Mucosa of rectum (tissue), 2 donors: ENCODE measurements around the gene DHRS7C.
A peak's percentile ranks its signal among the peaks of the same experiment; 100 is the strongest.

ENCODE experiments used
- H3K27ac ChIP-seq, 2 donors: one replicate each; pipeline ENCODE4 v1.7.0; 2013; ENCODE audit warnings: inconsistent platforms in 2 of 2, low read depth in 2 of 2, low read length in 2 of 2
- H3K27me3 ChIP-seq, 2 donors: one replicate each; pipeline ENCODE4 v1.7.0; 2013; ENCODE audit warnings: low read length in 2 of 2; ENCODE audit not compliant: control insufficient read depth in 2 of 2, insufficient read depth in 2 of 2
- H3K36me3 ChIP-seq, 2 donors: one replicate each; pipeline ENCODE4 v1.7.0; 2013; ENCODE audit warnings: low read length in 2 of 2; ENCODE audit not compliant: control insufficient read depth in 2 of 2, insufficient read depth in 2 of 2
- H3K4me1 ChIP-seq, 2 donors: one replicate each; pipeline ENCODE4 v1.7.0; 2013; ENCODE audit warnings: low read length in 2 of 2, mild to moderate bottlenecking in 1 of 2; ENCODE audit not compliant: control insufficient read depth in 2 of 2, insufficient read depth in 2 of 2
- H3K4me3 ChIP-seq, 2 donors: one replicate each; pipeline ENCODE4 v1.7.0; 2013; ENCODE audit warnings: low read length in 2 of 2
- H3K9ac ChIP-seq, 2 donors: one replicate each; pipeline ENCODE4 v1.7.0; 2013; ENCODE audit warnings: low read length in 2 of 2, low read depth in 1 of 2, mild to moderate bottlenecking in 1 of 2
- H3K9me3 ChIP-seq, 2 donors: one replicate each; pipeline ENCODE4 v1.7.0; 2013; ENCODE audit warnings: low read length in 2 of 2; ENCODE audit not compliant: control insufficient read depth in 2 of 2
- donor health status: healthy.
- donor health status: Normal muscosa, but diverticular disease.

DHRS7C gene

DNA sequence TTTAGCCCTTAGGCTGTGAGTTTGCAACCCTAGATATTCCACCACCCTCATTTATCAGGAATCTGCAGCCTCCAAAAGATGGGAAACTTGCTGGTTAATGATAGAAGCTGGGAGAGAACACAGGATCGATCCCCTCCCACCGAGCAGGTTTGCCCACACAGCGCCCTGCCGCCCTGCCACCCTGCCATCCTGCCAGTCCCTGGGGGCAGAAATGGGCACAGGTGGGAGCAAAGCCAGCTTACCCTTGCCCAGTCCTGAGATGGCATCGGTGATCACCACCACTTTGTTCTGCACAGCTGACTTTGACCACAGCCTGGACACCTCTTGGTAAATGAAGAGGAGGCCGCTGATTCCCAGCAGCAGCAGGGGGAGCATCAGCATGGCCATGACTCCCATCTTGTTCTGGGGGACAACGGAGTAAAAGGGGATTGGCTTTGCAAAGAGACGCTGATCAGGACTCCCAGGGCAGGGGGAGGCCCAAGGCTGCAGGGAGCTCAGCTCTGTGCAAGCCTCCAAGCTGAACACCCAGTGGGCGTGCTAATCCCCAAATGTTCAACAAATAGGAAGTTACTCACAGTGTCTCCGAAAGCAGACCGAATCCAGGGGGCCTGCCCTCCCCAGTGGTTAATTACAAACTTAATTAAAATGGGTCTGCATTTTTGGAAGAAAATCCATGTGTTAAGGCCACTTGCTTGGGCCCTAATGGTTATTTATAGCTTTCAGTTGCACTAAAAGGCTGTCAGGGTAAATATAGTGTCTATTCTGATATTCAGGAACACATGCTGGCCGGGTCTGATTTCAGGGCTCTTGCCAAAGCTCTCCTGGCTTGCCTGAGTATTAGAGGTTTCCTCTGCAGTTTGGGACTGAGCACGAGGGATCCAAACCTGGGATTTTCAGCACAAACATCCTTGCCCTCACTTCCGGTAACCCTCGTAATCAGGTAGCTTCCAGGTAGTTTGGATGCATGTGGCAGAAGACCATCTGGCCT lies at the start of gene DHRS7C:
Gene DHRS7C, minus strand, starts transcription at position 704 of the 988 bp plus-strand sequence. Its CDS starts 308 bp downstream, at position 396.
- H3K4me3 ChIP-seq = no peak within 1 kb of the TSS
- H3K4me1 ChIP-seq = no peaks in the 10 kb centered on the region
- H3K36me3 ChIP-seq = no peaks in the 10 kb centered on the region
- H3K27me3 ChIP-seq = no peaks in the 10 kb centered on the region
- no peak within 1 kb of the TSS for H3K27ac ChIP-seq
- H3K9ac ChIP-seq = no peak within 1 kb of the TSS
- H3K9me3 ChIP-seq = no peaks in the 10 kb centered on the region

DNA sequence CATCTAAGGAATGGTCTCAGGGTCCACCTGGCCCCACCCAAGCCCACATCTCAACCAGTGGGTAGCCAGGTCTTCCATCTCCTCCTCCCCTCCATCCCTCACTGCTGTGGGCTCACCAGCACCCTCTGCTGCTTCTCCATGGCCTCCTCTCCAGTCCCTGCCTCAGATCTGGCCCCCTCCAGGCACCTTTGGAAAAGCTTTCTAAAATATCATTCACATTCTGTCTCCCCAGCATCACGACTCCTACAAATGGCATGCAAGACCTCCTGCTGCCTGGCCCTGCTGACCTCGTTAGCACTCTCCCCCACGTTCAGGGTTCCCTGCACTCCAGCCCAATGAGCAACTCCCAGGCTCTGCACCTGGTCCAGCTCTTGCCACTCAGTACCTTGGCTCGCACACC lies 48.0 kb upstream of the DHRS7C start:
- H3K27me3 ChIP-seq = no peaks in the 10 kb centered on the region
- no peak overlapping the region for H3K27ac ChIP-seq
- peaks cover 0 to 7% of the 10 kb centered on the region in 2 donors for H3K4me1 ChIP-seq
- H3K9me3 ChIP-seq = no peaks in the 10 kb centered on the region
- H3K36me3 ChIP-seq = no peaks in the 10 kb centered on the region
- H3K4me3 ChIP-seq = no peak overlapping the region
- no peak overlapping the region for H3K9ac ChIP-seq

DNA sequence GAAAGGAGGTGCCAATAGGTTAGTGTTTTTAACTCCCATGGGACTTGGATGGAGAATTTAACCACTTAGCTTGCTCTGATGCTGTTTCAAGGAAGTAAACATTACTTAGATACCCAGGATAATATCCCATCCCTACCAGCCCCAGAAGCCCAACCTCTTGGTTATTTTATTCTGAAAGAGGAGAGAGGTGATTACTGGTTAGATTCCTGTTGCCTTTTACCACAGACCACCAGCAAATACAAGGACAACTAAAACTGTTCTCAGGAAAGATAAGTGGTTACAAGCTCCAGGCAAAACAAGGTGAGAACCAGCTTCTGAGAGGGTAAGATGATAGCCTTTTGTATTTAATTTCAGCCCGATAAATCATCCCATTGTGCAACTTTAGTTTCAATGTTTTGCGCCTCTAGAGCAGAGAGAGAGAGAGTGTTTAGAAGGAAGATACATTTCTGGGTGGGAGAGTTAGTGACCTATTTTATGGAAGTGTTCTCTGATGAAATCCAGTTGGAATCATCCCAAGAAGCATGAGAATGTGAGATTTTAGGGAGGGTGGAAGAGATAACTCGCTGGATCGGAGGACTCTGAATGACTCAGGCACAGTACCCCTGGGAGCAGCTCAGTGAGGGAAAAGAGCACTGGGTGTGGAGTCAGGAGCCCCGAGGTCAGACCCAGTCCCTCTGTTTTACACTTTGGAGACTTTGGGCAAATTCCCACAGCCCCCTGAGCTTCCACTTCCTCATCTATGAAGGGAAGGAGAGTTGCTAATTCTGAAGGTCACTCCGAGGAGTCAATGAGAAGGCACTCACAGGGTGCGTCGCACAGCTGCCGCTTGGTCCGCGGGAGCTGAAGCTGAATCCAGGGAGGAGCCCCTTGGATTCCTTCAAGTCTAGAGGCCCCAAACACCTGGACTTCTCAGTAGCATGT lies 46.4 kb upstream of the DHRS7C start:
- Histone ChIP-seq H3K27ac (peak overlapping the region in 1 of 2 donors; percentile 35), H3K36me3 (no peaks in the 10 kb centered on the region), H3K9ac (no peak overlapping the region), H3K4me1 (peaks cover 0 to 7% of the 10 kb centered on the region in 2 donors), H3K27me3 (no peaks in the 10 kb centered on the region), H3K9me3 (no peaks in the 10 kb centered on the region), H3K4me3 (no peak overlapping the region)

DNA sequence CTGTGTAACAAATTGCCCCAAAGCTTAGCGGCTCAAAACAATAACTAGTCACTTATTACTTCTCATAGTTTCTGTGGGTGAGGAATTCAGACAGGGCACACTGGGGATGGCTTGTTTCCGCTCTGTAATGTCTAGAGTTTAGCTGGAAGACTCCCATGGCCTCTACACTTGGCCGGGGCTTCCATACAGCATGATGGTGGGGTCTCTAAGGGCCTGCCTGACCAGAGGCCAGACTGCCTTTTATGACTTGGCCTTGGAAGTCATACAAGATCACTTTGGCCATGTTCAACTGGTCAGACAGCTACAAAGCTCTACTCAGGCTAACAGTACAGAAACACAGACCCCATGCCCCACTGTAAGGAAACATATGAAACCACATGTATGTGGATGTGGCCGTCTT lies 42.5 kb upstream of the DHRS7C start:
- Histone ChIP-seq H3K9me3 (no peaks in the 10 kb centered on the region), H3K36me3 (no peaks in the 10 kb centered on the region), H3K4me1 (peaks cover 0 to 2% of the 10 kb centered on the region in 2 donors), H3K4me3 (no peak overlapping the region), H3K9ac (no peak overlapping the region), H3K27me3 (no peaks in the 10 kb centered on the region), H3K27ac (no peak overlapping the region)

DNA sequence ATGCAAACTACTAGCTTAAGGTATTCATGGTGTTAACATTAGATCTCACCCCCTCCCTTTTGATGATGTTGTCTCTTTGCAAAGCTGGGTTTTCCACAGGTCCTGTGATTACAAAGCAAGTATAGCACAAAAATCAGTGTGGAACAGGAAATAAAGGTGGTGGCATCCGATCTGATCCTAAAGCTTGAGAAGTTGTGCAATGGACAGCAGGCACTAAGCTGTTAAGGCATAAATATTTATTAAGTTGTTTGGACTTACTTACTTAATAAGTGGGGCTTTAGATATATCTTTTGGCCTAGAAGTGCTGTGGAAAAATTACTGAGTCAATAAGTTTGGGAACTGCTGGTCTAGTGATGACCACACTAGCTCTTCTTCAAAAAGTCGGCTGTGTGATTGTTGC lies 39.3 kb upstream of the DHRS7C start:
- no peaks in the 10 kb centered on the region for H3K4me1 ChIP-seq
- no peaks in the 10 kb centered on the region for H3K27me3 ChIP-seq
- H3K9ac ChIP-seq = no peak overlapping the region
- no peak overlapping the region for H3K4me3 ChIP-seq
- H3K27ac ChIP-seq = no peak overlapping the region
- no peaks in the 10 kb centered on the region for H3K36me3 ChIP-seq
- H3K9me3 ChIP-seq = no peaks in the 10 kb centered on the region

DNA sequence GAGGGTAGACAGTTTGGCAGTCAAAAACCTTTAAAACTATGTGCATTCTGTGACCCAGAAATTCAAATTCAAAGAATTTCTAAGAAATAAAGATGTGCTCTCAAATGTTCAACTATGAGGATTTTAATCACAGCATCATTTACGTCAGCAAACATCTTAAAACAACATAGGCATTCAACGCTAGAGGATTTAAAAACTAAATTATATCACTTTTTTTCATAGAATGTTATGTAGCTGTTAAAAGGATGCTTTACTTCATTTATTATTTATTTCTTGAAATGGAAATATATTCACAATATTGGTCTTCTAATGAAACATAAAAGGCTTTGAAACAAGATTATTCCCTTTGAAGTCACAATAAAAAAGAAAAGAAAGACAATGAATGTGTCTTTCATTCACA lies 38.0 kb upstream of the DHRS7C start:
- H3K36me3 ChIP-seq = no peaks in the 10 kb centered on the region
- H3K27ac ChIP-seq = no peak overlapping the region
- H3K27me3 ChIP-seq = no peaks in the 10 kb centered on the region
- H3K4me1 ChIP-seq = no peaks in the 10 kb centered on the region
- H3K9me3 ChIP-seq = no peaks in the 10 kb centered on the region
- H3K4me3 ChIP-seq = no peak overlapping the region
- no peak overlapping the region for H3K9ac ChIP-seq

DNA sequence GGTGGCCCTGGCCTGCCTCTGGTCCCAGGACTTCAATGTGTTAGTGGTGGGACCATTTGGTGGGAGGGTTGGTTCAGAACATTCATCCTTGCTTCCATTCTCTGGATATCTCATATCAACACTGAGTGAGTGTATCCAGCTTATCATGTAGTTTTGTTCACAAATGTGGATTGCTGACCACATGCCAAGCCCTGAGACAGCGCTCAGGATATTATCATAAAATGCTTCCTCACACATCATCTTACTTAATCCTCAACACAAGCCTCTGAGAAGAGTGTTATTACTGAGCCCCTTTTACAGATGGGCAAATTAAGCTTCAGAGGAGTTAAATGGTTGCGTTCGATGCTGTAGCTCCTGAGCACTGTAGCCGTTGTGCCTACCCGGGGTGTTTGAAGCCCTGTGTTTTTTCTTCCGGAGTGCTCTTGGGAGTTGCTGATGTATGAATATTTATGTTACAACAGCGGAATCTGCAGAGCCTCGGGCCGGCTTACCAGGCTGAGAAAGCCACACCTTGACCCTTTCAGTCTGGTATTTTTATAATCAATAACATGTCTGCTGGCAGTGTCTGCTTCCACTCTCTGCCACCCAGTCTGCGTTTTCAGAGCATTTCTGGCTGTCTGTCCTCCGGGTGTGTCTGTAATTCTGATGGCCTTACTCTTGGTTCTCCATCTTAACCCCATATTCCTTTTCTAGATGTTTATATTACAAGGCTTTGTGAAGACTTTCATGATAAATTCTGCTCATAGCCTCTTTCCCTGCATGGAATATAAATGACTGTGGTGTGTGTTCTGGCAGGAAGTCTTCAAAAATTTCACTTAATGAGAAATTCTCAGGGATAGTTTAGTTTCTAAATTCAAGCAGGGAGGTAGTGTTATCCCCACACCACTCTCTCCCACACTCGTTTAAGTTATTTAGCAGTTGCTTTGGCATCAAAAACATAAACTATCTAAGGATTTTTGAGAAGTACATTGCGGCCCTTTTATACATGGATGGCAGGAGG lies 37.2 kb upstream of the DHRS7C start:
- Histone ChIP-seq H3K4me3 (no peak overlapping the region), H3K27ac (peak overlapping the region in 1 of 2 donors; percentile 13), H3K4me1 (no peaks in the 10 kb centered on the region), H3K36me3 (no peaks in the 10 kb centered on the region), H3K9me3 (no peaks in the 10 kb centered on the region), H3K9ac (no peak overlapping the region), H3K27me3 (no peaks in the 10 kb centered on the region)

- Histone ChIP-seq H3K4me1 (no peaks in the 10 kb centered on the region), H3K4me3 (peak within 1 kb of the TSS in 1 of 2 donors; percentile 5), H3K9me3 (no peaks in the 10 kb centered on the region), H3K27ac (no peak within 1 kb of the TSS), H3K9ac (no peak within 1 kb of the TSS), H3K27me3 (no peaks in the 10 kb centered on the region), H3K36me3 (no peaks in the 10 kb centered on the region)
These were observed 34.3 kb upstream of the DHRS7C start, which contains the start of gene GLP2R for GRCh38 chr17:9825641-9826150. Gene GLP2R, plus strand, starts transcription at chr17:9825924. Its CDS starts 140 bp downstream, at chr17:9826064.

GRCh38 chr17:9824797-9825338 lies 33.5 kb upstream of the DHRS7C start:
- Histone ChIP-seq H3K27me3 (no peaks in the 10 kb centered on the region), H3K36me3 (no peaks in the 10 kb centered on the region), H3K4me3 (no peak overlapping the region), H3K27ac (no peak overlapping the region), H3K9ac (no peak overlapping the region), H3K4me1 (no peaks in the 10 kb centered on the region), H3K9me3 (no peaks in the 10 kb centered on the region)
